Measurements from ENCODE around the gene SFSWAP.

SFSWAP gene

DNA sequence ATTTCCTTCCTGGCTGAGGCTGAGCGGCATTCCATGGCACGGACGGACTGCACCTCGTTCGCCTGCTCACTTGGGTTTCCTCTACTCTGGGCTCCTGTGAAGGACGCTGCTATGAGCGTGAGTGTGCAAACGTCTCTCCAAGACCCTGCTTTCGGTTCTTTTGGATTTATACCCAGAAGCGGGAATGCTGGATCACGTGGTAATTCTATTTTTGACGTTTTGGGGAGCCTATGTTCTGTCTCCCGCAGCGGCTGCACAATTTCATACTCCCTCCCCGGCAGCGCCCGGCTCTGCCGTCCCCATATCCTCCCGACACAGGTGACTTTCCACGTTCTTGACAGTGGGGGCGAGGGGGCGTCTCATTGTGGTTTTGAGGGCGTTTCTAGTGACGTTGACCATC lies 137.9 kb downstream of the SFSWAP start:
- no peak for TF ChIP-seq GATA2 (IDR thresholded peaks at IDR 0.05; ENCODE audit: low read depth, low read length)
- TF ChIP-seq GATA3 (IDR thresholded peaks at IDR 0.05; ENCODE audit: low read depth, low read length), result no peak

Measured in SH-SY5Y (cell line).